GM12874 (cell line): ENCODE measurements around the gene UBE2E2.

ENCODE experiments used
- CTCF ChIP-seq: IDR thresholded peaks from 2 replicates; pipeline ENCODE4 v1.5.1; 2011; ENCODE audit warnings: low read depth, mild to moderate bottlenecking, control low read depth, low read length, moderate library complexity; ENCODE audit not compliant: insufficient read depth

Gene UBE2E2

GRCh38 chr3:23549148-23549910 is 346.2 kb downstream of the UBE2E2 start:
- no peak for TF ChIP-seq CTCF

GRCh38 chr3:23550402-23550801 is 347.3 kb downstream of the UBE2E2 start:
- TF ChIP-seq CTCF: no peak

- TF ChIP-seq CTCF: no peak
These were observed 349.4 kb downstream of the UBE2E2 start for GRCh38 chr3:23552506-23552905.

- TF ChIP-seq CTCF: no peak
These were observed 350.2 kb downstream of the UBE2E2 start for GRCh38 chr3:23553353-23553752.

DNA sequence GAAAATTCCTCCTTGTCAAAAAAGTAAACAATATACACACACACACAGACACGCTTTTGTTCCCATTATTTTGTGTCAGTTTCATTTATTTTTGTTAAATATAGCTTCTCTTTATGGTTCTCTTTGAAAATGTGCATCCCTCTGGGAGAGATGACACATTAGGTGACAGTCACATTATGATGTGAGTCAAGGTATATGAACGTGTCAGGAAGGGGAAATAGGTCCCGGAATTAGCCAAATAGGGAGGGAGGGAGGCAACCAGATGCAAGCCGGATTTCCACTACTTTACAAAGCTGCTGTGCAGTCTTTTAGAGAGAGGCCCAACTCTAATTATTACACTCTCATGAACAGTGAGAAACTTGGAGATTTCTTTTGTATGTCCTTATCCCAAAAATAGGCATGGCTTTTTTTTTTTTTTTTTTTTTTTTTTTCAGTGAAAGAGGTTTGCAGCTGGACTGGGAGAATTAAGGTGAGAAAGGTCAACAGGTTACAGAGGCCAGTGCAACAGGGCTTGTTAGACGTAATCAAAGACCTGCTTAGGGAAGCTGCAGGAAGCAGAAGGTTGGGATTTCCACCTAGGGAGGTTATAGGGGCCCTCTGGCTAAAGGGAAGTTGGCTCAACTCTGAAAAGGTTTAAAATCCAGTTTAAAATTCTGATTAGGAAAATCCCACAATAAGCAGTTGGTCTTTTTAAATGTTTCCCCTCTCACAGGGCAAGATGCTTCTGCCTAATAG is 362.1 kb downstream of the UBE2E2 start:
- TF ChIP-seq CTCF: no peak

- TF ChIP-seq CTCF: no peak
These were observed 363.4 kb downstream of the UBE2E2 start for GRCh38 chr3:23566499-23566898.

DNA sequence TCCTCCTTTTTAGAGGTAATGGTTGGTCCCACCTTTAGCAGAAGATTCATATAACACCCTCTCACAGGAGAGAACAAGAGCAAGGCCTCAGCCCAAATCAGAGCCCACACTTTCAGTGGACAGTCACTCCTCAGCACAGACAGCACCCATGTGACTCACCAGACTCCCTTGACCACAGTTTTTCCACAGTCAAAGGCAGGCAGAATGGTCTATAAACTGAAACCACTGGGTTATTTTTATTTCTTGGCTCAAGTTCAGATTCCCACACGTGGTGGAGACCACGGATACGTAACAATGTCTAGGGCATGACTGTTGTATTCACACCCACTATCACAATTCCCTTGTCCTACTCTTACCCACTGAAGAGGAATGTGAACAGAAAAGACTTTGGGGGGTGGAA is 364.8 kb downstream of the UBE2E2 start:
- TF ChIP-seq CTCF: no peak
